T follicular helper cell (primary cell): ENCODE measurements around the gene APC2.
"Not testable (repeated sequence)": the region's sequence is repeated elsewhere in the genome, so short reads cannot be mapped to it uniquely, and the experiment has no call there.

Experiments used
- DNase-seq: peaks from one replicate; pipeline ENCODE4 v3.0.0-alpha.2; 2020; ENCODE audit warnings: low read depth

The APC2 gene

GRCh38 chr19:1428738-1429391 lies 21.1 kb upstream of the APC2 start:
- DNase-seq: no peak

GRCh38 chr19:1429750-1430149 lies 20.2 kb upstream of the APC2 start:
- DNase-seq: no peak

DNA sequence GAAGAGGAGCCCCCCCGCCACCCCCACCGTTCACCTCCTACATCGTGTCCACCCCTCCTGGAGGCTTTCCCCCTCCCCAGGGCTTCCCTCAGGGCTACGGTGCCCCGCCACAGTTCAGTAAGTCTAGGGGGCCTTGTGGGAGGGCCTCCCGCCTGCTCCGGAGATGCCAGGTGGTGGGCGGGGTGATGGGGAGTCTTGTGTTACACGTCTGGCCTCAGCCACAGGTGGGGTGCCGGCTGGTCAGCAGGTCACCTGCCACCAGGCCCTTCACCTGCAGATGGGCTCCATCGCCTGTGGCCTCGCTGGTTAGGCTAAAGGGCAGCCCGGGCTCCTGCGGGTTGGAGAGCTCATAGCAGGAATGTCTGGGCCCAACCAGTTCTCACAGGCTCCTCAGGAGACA lies 19.7 kb upstream of the APC2 start:
- no peak for DNase-seq

DNA sequence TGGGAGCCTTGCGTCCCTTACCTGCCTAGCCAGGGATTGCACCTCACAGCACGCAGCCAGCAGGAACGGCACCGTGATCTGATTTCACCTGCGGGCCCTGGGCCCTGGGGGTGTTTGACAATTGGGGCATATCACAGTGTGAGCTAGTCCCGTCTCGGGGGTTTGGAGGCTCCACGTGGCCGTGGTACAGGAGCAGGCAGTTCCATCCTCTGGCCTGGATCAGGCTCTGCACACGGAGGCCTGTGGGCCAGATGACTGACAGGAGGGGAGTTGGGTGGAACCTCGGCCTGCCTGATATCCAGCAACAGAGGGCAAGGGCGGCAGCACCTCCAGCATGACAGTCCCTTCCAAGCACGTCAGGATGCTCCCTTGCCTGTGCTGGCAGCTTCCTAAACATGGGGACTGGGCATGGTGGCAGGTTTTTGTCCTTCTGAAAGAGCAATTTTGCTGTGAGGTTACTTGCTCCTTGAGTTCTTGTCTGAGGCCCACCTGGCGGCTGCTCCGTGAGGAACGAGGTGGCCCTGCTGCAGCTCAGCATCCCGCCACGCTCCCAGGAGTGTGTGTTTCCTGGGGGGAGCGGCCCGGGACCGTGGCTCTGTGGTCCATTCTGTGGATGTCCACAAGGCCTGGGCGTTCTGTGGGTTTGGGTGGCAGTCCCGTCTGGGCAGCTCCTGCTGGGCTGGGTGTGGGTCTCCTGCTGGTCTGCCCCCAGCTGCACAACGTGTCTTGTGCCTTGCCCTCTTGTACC lies 18.0 kb upstream of the APC2 start:
- no peak for DNase-seq

GRCh38 chr19:1432507-1432887 lies 17.4 kb upstream of the APC2 start:
- DNase-seq: no peak

DNA sequence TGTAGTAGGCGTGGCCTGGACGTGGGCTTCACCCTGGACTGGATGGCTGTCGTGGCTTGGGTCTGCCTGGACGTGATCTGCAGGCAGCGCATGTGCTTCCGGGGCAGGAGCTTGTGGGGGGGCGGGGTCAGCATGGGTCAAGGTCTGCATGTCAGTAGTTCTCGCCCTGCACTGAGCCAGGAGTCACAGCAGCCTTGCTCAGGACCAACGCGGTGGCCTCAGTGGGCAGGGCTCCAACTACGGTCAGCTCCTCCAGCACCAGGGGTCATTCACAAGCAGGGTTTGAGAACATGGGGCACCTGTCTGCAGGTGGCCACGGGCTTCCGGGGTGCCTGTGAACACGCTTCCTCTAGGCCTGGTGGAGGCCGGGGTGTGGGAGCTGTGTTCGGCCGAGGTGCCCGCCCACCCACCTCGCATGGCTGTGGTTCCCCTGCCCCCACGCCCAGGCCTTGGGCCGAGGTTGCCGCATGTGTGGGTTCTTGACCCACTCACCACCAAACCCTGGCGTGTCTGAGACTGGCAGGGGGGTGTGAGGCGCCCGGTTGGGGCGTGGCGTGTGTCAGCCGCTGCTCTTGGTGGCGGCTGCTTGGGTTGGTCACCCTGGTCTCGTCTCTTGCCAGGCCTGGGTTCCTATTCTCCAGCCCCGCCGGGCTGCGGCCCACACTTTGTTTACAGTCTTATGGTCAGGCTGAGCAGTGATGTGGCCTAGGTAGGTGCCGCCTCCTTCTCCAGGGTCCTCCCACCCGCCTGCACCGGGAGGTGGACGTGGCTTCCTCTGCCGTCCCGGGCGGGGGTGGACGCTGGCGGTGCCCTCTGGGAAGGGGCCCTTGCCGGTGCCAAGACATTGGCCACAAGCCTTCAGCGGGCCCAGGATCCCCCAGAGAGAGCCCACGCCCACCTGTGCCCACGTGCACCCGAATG lies 16.5 kb upstream of the APC2 start:
- no peak for DNase-seq

DNA sequence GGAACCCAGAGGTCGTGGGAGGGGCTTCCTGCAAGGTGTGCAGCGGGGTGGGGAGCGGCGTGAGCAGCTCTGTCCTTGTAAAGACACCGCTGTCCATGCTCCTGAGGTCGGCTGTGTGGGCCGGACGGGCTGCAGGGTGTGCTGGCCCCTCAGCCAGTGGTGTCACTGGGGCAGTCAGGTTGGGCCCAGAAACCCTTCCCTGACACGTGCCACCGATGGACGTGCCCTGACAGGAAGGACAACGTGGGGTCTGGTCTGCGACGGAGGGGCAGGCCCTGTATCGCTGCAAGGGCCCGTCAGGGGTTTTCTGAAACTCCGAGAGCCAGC lies 15.9 kb upstream of the APC2 start:
- no peak for DNase-seq

DNA sequence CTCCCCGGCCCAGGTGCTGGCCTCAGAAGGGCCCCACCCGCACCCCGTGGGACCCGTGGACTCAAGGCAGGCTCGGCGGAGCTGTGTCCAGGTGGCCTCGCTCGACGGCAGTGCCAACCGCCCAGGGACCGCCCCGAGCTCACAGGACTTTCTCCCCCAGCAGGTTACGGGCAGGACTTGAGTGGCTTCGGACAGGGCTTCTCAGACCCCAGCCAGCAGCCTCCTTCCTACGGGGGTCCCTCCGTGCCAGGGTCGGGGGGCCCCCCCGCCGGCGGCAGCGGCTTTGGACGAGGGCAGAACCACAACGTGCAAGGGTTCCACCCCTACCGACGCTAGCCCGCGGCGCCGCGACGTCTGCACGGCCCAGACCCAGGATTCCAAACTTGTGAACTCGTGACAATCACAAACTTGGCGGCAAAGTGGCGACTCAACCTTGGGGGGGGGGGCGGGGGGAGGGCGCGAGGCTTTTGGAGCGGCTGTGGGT lies 15.3 kb upstream of the APC2 start:
- no peak for DNase-seq

GRCh38 chr19:1435378-1435989 lies 14.4 kb upstream of the APC2 start:
- DNase-seq: no peak

DNA sequence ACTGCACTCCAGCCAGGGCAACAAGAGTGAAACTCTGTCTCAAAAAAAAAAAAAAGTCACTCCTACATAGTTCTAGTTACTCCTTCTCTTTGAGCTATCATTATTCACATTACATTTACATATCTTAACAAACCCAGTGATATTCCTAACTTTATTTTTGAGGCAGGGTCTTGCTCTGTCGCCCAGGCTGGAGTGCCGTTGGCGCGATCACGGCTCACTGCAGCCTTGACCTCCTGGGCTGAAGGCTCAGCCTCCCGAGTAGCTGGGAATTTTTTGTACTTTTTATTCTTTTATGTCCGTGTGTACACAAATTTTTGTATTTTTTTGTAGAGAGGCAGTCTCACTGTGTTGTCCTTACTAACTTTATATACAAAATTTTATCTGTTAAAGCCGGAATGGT lies 12.3 kb upstream of the APC2 start:
- no peak for DNase-seq

DNA sequence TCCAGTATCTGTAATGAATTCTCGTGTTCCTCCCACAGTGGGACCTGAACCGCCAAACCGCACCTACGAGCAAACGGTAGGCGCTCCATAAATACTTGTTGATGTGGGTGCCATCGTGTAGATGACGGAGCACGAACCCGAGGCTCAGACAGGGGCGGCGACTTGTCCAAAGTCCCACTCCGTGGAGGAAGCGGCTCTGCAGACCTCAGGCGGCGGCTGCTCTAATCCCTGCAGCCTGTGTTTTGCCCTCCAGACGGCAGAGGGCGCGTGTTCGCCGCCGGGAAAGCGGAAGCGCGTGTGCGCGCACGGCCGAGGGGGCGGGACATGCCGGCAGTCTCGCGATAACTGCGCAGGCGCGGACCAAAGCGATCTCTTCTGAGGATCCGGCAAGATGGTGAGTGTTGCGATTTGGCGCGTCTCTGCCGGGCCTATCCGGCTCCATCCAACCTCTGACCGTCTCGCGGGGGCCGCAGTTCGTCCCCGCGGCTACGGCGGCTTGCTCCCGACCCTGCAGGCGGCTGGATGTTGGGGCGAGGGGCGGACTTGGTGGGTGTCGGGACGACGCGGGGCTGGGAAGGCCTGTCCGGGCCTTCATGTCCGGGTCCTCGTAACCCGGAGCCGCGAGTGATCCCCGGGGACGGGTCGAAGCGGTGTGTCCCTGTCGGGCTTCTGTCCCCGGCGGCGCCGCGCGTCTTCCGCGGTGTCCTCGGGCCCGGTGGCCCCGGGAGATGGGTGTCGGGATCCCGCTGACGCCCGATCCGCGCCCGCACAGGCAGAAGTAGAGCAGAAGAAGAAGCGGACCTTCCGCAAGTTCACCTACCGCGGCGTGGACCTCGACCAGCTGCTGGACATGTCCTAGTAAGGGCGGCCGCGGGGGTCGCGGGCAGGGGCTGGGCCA lies 11.6 kb upstream of the APC2 start, which contains the start of gene RPS15:
Gene RPS15, plus strand, starts transcription at position 362 of the 898 bp plus-strand sequence. Its CDS starts 30 bp downstream, at position 392.
- DNase-seq: peak; percentile 93

DNA sequence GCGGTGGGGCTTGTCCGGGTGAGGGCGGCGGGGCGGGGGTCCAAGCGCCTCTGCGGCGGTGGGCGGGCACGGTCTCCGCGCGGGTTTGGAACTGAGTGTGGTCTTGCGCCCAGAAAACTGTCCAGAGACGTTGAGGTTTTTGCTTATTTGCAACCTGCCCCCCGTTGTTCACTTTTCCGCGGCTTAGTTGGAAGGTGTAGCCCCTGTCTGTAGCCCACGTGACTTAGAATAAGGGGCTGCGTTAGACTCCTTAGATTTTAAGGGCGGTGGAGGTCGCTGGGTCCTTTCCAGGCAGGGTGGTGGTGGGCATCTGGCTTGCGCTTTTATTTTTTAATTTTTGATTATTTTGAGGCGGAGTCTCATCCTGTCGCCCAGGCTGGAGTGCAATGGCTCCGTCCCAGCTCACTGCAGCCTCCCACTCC lies 11.0 kb upstream of the APC2 start:
- DNase-seq: no peak

DNA sequence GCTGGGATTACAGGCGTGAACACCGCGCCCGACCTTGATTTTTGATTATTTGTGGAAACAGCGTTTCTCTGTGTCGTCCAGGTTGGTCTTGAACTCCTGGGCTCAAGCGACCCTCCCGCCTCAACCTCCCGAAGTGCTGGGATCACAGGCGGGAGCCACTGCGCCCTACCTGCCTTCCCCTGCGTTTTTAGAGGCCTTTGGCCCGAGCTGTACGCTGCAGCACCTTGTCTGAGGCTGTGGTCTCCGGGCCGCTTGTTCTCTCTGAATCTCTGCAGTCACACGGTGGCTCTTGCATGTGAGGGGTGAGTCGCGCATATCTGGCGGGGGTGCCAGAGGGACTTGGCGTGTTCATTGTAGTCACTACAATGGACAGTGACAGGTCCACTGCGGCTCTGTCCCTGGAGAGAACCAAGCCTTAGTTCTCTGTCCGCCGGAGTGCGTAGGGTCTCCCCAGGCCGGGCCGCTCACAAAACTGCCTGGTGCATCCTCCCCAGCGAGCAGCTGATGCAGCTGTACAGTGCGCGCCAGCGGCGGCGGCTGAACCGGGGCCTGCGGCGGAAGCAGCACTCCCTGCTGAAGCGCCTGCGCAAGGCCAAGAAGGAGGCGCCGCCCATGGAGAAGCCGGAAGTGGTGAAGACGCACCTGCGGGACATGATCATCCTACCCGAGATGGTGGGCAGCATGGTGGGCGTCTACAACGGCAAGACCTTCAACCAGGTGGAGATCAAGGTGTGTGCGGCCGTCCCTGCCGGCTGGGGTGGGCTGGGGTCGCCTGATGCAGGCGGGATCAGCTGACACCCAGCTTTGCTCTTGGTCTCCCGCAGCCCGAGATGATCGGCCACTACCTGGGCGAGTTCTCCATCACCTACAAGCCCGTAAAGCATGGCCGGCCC lies 10.2 kb upstream of the APC2 start:
- not testable (repeated sequence) for DNase-seq

GRCh38 chr19:1440418-1440801 lies 9.5 kb upstream of the APC2 start:
- no peak for DNase-seq

DNA sequence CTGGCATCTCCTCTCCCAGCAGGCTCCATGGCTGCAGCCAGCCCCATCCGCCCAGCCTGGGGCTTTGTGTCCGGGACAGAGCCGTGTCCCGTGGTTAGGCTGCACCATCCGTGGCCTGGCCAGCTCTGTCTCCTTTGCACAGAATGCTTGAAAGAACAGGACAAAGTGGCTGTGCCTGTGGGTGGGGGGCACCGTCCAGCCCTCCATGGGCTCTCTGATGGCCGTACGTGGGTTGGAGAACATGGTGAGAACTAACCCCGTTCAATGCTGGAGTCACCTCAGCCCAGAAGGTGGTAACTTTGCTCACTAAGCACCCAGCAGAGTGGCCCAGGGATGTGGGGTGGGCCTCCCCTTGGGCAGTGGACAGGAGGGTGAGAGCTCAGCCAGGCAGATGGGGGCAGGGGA lies 8.9 kb upstream of the APC2 start:
- no peak for DNase-seq

GRCh38 chr19:1441677-1442438 lies 8.1 kb upstream of the APC2 start:
- no peak for DNase-seq

DNA sequence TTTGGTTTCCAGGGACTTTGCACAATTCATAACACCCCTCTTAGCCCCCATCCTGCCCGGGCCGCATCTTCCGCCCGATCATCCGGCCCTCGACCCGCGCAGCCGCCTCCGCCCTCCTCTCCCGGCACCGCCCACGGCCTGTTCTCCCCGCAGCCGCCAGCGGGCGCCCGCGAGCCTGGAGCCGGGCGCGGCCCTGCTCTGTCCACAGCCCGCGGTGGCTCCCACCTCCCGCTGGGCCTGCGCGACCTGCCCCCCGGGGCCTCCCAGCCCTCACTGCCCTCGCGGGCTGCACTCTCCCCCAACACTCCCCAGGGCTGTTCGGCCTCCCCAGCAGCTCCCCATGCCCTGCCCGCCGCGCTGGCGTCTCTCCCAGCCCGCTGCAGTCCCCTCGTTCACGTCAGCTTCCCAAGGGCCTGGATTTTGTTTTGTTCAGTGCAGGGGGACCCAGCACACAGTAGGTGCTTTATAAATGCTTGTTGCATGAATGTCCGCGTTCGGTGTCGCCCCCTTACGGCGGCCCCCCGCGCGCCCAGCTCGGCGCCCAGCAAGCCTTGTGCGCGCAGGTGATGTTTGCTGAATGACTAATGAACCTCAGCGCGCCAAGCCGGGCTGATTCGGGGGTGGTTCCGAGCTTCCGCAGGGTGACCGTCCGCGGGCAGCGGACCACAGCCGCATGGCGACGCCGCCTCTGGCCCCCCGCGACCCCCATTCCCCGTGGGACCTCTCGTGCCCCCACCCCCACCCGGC lies 4.6 kb upstream of the APC2 start:
- DNase-seq: peak; percentile 55

- no peak for DNase-seq
These were observed 3.8 kb upstream of the APC2 start for GRCh38 chr19:1445932-1446712.
